Suprapubic skin (tissue), 3 donors: Measurements from ENCODE around the gene LCN9.

Source experiments
- CTCF ChIP-seq, 2 donors: fragments of 200-600 bp in 1 of 2; fragments of 450-650 bp in 1 of 2; sonication (generic) in 1 of 2; IDR thresholded peaks; one replicate each; pipeline ENCODE4 v1.5.1; 2016 to 2019; ENCODE audit warnings: antibody characterized with exemption in 2 of 2, mild to moderate bottlenecking in 1 of 2, moderate library complexity in 1 of 2
- POLR2A ChIP-seq, 2 donors: fragments of 450-650 bp; IDR thresholded peaks; one replicate each; pipeline ENCODE4 v1.6.1; 2017; ENCODE audit warnings: antibody characterized with exemption in 2 of 2, mild to moderate bottlenecking in 2 of 2, moderate library complexity in 2 of 2

- TF ChIP-seq POLR2A (IDR thresholded peaks at IDR 0.05) (no peak), CTCF (IDR thresholded peaks at IDR 0.05) (no peak)
Observed at GRCh38 chr9:135680056-135680455, 16.9 kb downstream of the LCN9 start.
